Natural killer cell (primary cell): ENCODE measurements around the gene OS9. TPM values are rescaled to one million over a fixed set of nuclear protein-coding genes. Genes with fewer than 3 reads are reported as not detected.

Source experiments
- ATAC-seq, 3 donors: fragments of 150-1000 bp in 2 of 3; fragments of 200-7000 bp in 1 of 3; cut with Tn5 transposase; 1 replicate in 1 of 3; 2 replicates in 2 of 3; pipeline ENCODE4 v1.10.0; 2021; ENCODE audit warnings: mild to moderate bottlenecking in 2 of 3, moderate library complexity in 2 of 3
- DNase-seq, 2 donors: peaks; one replicate each; pipeline versions ENCODE4 v3.0.0 to v3.0.0-alpha.2; 2013 to 2021; ENCODE audit warnings: mixed read lengths in 1 of 2
- H3K27ac ChIP-seq: one replicate; pipeline ENCODE4 v1.5.1; 2013; ENCODE audit warnings: mild to moderate bottlenecking, low read length
- H3K27me3 ChIP-seq: one replicate; pipeline ENCODE4 v1.6.1; 2013; ENCODE audit warnings: low read length; ENCODE audit not compliant: control insufficient read depth, insufficient read depth
- H3K36me3 ChIP-seq: one replicate; pipeline ENCODE4 v1.6.1; 2013; ENCODE audit warnings: low read length; ENCODE audit not compliant: control insufficient read depth, insufficient read depth
- H3K4me1 ChIP-seq: one replicate; pipeline ENCODE4 v1.6.1; 2013; ENCODE audit warnings: low read length; ENCODE audit not compliant: control insufficient read depth, insufficient read depth
- H3K4me3 ChIP-seq: one replicate; pipeline ENCODE4 v1.5.1; 2013; ENCODE audit warnings: low read length
- H3K9me3 ChIP-seq: one replicate; pipeline ENCODE4 v1.6.1; 2013; ENCODE audit warnings: low read length; ENCODE audit not compliant: control insufficient read depth, insufficient read depth
- H3K27ac Mint-ChIP-seq, 2 donors: one replicate each; pipeline ENCODE4 v1.8.0; 2022; ENCODE audit warnings: mild to moderate bottlenecking in 2 of 2, mixed read lengths in 2 of 2, moderate library complexity in 1 of 2
- H3K27me3 Mint-ChIP-seq, 2 donors: one replicate each; pipeline ENCODE4 v1.8.0; 2022; ENCODE audit warnings: low read depth in 2 of 2, mixed read lengths in 2 of 2
- H3K36me3 Mint-ChIP-seq: one replicate; pipeline ENCODE4 v1.8.0; 2022; ENCODE audit warnings: mixed read lengths
- H3K4me1 Mint-ChIP-seq, 2 donors: one replicate each; pipeline ENCODE4 v1.8.0; 2022; ENCODE audit warnings: mixed read lengths in 2 of 2
- H3K4me3 Mint-ChIP-seq: one replicate; pipeline ENCODE4 v1.8.0; 2022; ENCODE audit warnings: mild to moderate bottlenecking, moderate library complexity, mixed read lengths
- H3K9me3 Mint-ChIP-seq, 2 donors: one replicate each; pipeline ENCODE4 v1.8.0; 2022; ENCODE audit warnings: mixed read lengths in 2 of 2
- CTCF ChIP-seq: fragments of 200-600 bp; IDR thresholded peaks from one replicate; pipeline ENCODE4 v1.8.0; 2022; ENCODE audit warnings: antibody characterized with exemption
- WGBS: methylation state at CpG from one replicate; pipeline ENCODE4 v1.1.7; 2013; ENCODE audit warnings: missing lambda C conversion rate; ENCODE audit not compliant: insufficient coverage; 5-methylcytosine and 5-hydroxymethylcytosine counted together
- intact Hi-C: fragments of 100-400 bp; cut with micrococcal nuclease; formaldehyde crosslinking; loops from one replicate; pipeline ENCODE4 v1.14.2; 2022
- total RNA-seq, 4 donors: library from RNA; stranded (reverse); fragments of 120-200 nt in 1 of 4; gene quantifications; one replicate each; pipeline versions ENCODE4 v1.2.3 to v1.2.4, GENCODE V29; 2013 to 2022

Gene OS9
- total RNA-seq, 3 donors from 2014 or later (not counting 1 experiment from before 2014, with no cell fraction given): 185 to 221 (median 198) TPM

- Mint-ChIP-seq H3K27ac (no peak overlapping the region), H3K4me1 (peaks cover 30 to 38% of the 10 kb centered on the region in 2 donors), H3K27me3 (peaks cover 38 to 44% of the 10 kb centered on the region in 2 donors), H3K36me3 (no peaks in the 10 kb centered on the region), H3K4me3 (no peak overlapping the region), H3K9me3 (no peaks in the 10 kb centered on the region)
- DNase-seq (no peak), ATAC-seq (no peak)
- intact Hi-C loops: no loop called here
- no peak for TF ChIP-seq CTCF
- H3K36me3 ChIP-seq: peaks cover 12% of the 10 kb centered on the region
- no peak overlapping the region for H3K4me3 ChIP-seq
- peaks cover 30% of the 10 kb centered on the region for H3K4me1 ChIP-seq
- WGBS: 82% methylated on average over 2 of the region's 2 CpGs
- H3K27ac ChIP-seq: no peak overlapping the region
- H3K27me3 ChIP-seq: peaks cover 41% of the 10 kb centered on the region
- H3K9me3 ChIP-seq: no peaks in the 10 kb centered on the region
Observed at GRCh38 chr12:57762463-57762862, 68.5 kb downstream of the OS9 start.

- Histone ChIP-seq H3K36me3 (no peaks in the 10 kb centered on the region), H3K27me3 (peaks cover 41% of the 10 kb centered on the region), H3K4me1 (peaks cover 30% of the 10 kb centered on the region), H3K4me3 (no peak overlapping the region), H3K9me3 (no peaks in the 10 kb centered on the region), H3K27ac (no peak overlapping the region)
- Mint-ChIP-seq H3K27me3 (peaks cover 40 to 44% of the 10 kb centered on the region in 2 donors), H3K4me3 (peak overlapping the region; percentile 86), H3K27ac (no peak overlapping the region), H3K4me1 (peaks cover 30 to 34% of the 10 kb centered on the region in 2 donors), H3K9me3 (no peaks in the 10 kb centered on the region), H3K36me3 (no peaks in the 10 kb centered on the region)
- no peak for TF ChIP-seq CTCF
- intact Hi-C loops: no loop called here
- DNase-seq (no peak), ATAC-seq (no peak)
- WGBS: 85% methylated on average over 6 of the region's 6 CpGs
Observed at GRCh38 chr12:57763881-57764661, 70.1 kb downstream of the OS9 start.

- peak overlapping the region; percentile 86 for H3K4me3 Mint-ChIP-seq
- no peaks in the 10 kb centered on the region for H3K9me3 Mint-ChIP-seq
- H3K9me3 ChIP-seq: no peaks in the 10 kb centered on the region
- H3K27ac ChIP-seq: no peak overlapping the region
- peak overlapping the region in 1 of 2 donors; percentile 74 for H3K27ac Mint-ChIP-seq
- no peak for TF ChIP-seq CTCF
- H3K36me3 Mint-ChIP-seq: no peaks in the 10 kb centered on the region
- peaks cover 40 to 44% of the 10 kb centered on the region in 2 donors for H3K27me3 Mint-ChIP-seq
- ATAC-seq (no peak), DNase-seq (no peak)
- intact Hi-C loops: no loop called here
- peak overlapping the region; percentile 43 for H3K4me3 ChIP-seq
- 19% methylated on average over 17 of the region's 17 CpGs for WGBS
- H3K27me3 ChIP-seq: peaks cover 41% of the 10 kb centered on the region
- no peaks in the 10 kb centered on the region for H3K36me3 ChIP-seq
- H3K4me1 ChIP-seq: peaks cover 30% of the 10 kb centered on the region
- H3K4me1 Mint-ChIP-seq: peaks cover 26 to 29% of the 10 kb centered on the region in 2 donors
Observed at GRCh38 chr12:57764662-57765002, 70.7 kb downstream of the OS9 start.
